ENCODE results near the gene TMOD4. TPM values are rescaled to one million over a fixed set of nuclear protein-coding genes. Genes with fewer than 3 reads are reported as not detected.

TMOD4 gene
- total and polyA plus RNA-seq, 2 experiments from 2014 or later, result 0.44 TPM; not detected in 1

DNA sequence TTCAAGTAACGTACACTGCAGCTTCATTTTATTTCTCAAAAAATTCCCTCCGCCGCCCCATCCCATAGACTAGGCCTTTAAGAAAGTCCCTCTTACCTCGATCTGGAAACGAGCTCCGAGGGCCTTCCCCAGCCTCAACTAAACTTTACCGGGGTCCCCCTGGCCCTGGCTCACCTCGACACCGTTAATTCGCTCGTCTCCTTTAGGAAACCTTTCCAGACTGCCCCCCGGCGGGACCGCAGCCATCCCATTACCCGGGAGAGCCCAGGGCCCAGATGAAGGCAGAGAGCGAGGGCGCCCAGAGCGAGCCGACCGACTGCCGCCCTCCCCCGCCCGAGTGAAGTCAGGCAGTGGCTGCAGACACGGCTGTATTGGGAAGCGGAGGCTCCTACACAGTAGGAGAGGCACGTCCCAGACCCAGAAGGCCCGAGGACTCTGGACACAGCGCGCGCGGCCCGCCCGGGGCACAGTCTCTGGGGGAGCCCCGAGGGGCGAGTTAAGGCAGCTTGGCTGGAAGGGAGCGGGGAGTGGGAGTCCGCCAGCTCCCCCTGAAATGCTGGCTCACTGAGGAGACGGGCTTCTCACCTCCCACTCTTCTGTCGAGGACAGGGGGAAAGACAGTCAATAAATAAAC lies 44.0 kb downstream of the TMOD4 start:
- Histone ChIP-seq H3K27me3 (peaks cover 17% of the 10 kb centered on the region), H3K36me3 (replicated peaks; ENCODE audit: insufficient read depth, low read depth) (no peaks in the 10 kb centered on the region), H2AFZ (peak overlapping the region; percentile 52), H3K4me1 (ENCODE audit: insufficient read depth) (peaks cover 14% of the 10 kb centered on the region), H4K20me1 (ENCODE audit: insufficient read depth, poor library complexity, severe bottlenecking) (no peaks in the 10 kb centered on the region), H3K79me2 (no peaks in the 10 kb centered on the region), H3K27ac (no peak overlapping the region), H3K9me2 (replicated peaks; ENCODE audit: insufficient read depth) (no peaks in the 10 kb centered on the region), H3K9me3 (ENCODE audit: low read depth) (no peaks in the 10 kb centered on the region), H3K4me2 (peak overlapping the region; percentile 90), H3K4me3 (peak overlapping the region; percentile 22)
- WGBS (ENCODE audit: low lambda C conversion rate, missing lambda C conversion rate), result 17% methylated on average over 26 of the region's 39 CpGs
- DNase-seq (ENCODE audit: low spot score), result peak; percentile 42
- TF ChIP-seq EZH2 (IDR thresholded peaks at IDR 0.05; ENCODE audit: borderline replicate concordance) (no peak), CTCF (IDR thresholded peaks at IDR 0.05; ENCODE audit: poor library complexity) (no peak), EZH2phosphoT487 (IDR thresholded peaks at IDR 0.05; ENCODE audit: low read depth, severe bottlenecking, unreplicated experiment) (no peak)

DNA sequence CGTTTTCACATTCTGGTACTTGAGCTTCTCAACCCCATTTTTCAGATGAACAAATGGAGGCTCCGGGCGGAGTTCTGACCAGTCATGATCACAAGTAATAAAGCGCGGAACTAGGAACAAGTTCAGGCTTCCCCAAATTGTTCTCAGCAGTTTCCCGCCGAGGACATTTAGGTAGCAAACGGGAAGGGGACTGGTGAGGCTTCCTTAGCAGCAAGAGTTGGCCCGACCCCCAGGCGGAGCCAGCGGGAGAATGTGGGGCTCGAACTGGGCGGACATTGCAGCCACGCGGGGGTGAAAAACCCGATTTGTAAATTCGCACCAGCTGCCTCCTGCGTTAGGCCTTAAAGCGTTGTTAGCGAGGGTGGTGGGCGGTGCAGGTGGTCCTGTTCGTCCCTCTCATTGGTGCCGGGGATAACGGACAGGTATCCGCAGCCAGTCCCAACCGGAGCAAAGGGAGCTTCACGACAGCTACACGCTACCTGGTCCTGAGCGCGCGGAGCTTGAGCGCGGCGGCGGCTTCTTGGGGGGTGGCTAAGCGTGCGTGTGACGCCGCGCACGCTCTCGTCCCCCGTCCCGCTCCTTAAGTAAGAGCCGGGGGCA lies 44.7 kb downstream of the TMOD4 start:
- Histone ChIP-seq H2AFZ (peak overlapping the region; percentile 52), H4K20me1 (ENCODE audit: insufficient read depth, poor library complexity, severe bottlenecking) (no peaks in the 10 kb centered on the region), H3K4me2 (peak overlapping the region; percentile 90), H3K79me2 (no peaks in the 10 kb centered on the region), H3K27ac (no peak overlapping the region), H3K36me3 (replicated peaks; ENCODE audit: insufficient read depth, low read depth) (no peaks in the 10 kb centered on the region), H3K9me2 (replicated peaks; ENCODE audit: insufficient read depth) (no peaks in the 10 kb centered on the region), H3K9me3 (ENCODE audit: low read depth) (no peaks in the 10 kb centered on the region), H3K4me1 (ENCODE audit: insufficient read depth) (peaks cover 14% of the 10 kb centered on the region), H3K4me3 (peak overlapping the region; percentile 22), H3K27me3 (peaks cover 17% of the 10 kb centered on the region)
- TF ChIP-seq EZH2 (IDR thresholded peaks at IDR 0.05; ENCODE audit: borderline replicate concordance) (no peak), EZH2phosphoT487 (IDR thresholded peaks at IDR 0.05; ENCODE audit: low read depth, severe bottlenecking, unreplicated experiment) (no peak), CTCF (IDR thresholded peaks at IDR 0.05; ENCODE audit: poor library complexity) (no peak)
- peak; percentile 90 for DNase-seq (ENCODE audit: low spot score)
- WGBS (ENCODE audit: low lambda C conversion rate, missing lambda C conversion rate), result 14% methylated on average over 45 of the region's 45 CpGs

DNA sequence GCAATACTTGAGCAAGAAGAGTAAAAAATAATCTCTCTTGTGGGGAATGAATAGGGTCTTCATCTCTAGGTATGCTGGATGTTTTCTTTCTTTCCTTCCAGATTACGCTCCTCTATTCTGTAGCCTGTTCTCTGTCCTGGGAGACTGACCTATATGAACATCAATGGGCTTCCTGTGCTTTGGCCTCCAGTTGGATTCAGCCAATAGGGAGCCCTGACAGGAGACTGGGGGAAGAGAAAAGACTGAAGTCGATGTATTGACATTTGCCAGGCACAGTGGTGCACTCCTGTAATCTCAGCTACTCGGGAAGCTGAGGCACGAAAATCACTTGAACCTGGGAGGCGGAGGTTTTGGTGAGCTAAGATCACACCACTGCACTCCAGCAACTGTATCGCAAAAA lies 47.0 kb downstream of the TMOD4 start:
- Histone ChIP-seq H3K4me1 (ENCODE audit: insufficient read depth) (peaks cover 14% of the 10 kb centered on the region), H3K79me2 (no peaks in the 10 kb centered on the region), H3K9me3 (ENCODE audit: low read depth) (no peaks in the 10 kb centered on the region), H3K4me3 (no peak overlapping the region), H2AFZ (no peak overlapping the region), H3K4me2 (no peak overlapping the region), H3K27me3 (peaks cover 17% of the 10 kb centered on the region), H3K36me3 (replicated peaks; ENCODE audit: insufficient read depth, low read depth) (no peaks in the 10 kb centered on the region), H3K27ac (no peak overlapping the region), H3K9me2 (replicated peaks; ENCODE audit: insufficient read depth) (no peaks in the 10 kb centered on the region), H4K20me1 (ENCODE audit: insufficient read depth, poor library complexity, severe bottlenecking) (no peaks in the 10 kb centered on the region)
- WGBS (ENCODE audit: low lambda C conversion rate, missing lambda C conversion rate), result 61% methylated on average over 5 of the region's 6 CpGs
- no peak for DNase-seq (ENCODE audit: low spot score)
- TF ChIP-seq EZH2 (IDR thresholded peaks at IDR 0.05; ENCODE audit: borderline replicate concordance) (no peak), EZH2phosphoT487 (IDR thresholded peaks at IDR 0.05; ENCODE audit: low read depth, severe bottlenecking, unreplicated experiment) (no peak), CTCF (IDR thresholded peaks at IDR 0.05; ENCODE audit: poor library complexity) (no peak)
